ENCODE data around the gene GPX3. TPM values are rescaled to one million over a fixed set of nuclear protein-coding genes. Genes with fewer than 3 reads are reported as not detected.

The GPX3 gene
- total RNA-seq, 4 donors from 2014 or later: 5.7 to 1,241 (median 263) TPM

DNA sequence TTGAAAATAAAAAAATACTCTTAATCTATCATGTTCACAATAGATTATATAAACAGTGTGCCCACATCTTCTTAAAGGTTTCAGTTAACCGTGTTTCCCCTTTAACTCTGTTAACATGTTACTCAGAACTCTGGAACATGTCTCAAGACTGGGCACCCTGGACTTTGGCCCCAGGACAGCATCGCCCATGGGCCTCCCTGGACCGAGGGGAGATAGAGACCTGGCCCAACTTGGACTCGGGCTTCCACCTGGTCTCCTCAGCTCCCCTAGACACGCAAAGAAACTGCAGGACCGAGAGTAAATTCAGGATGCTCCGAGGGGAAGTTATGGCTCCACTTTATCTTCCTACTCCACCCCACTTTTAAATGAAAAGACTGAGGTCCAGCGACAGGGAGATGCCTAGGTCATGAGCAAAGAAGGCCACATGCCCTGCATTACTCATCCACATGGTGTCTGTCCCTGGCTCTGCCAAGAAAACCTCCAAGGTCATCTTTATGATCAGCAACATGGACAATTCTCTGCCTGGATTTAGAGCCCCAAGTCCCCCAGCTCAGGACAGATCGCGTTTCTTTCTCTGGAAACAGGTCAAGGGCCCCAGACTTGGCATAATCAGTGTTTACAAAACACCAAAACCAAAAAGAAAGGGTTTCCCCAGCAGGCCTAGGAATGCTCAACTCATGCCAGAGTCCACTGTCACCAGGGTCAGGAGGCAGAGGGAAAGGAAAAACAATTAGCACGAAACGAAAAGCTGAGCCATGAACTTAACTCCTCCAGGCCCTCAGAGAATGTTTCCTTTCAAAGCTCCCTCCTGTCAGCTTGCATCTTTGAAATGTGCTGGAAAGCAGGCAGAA is 17.4 kb downstream of the GPX3 start:
- Histone ChIP-seq H3K4me3 (no peak overlapping the region), H3K27me3 (no peaks in the 10 kb centered on the region), H3K4me1 (peaks cover 0 to 6% of the 10 kb centered on the region in 2 donors), H3K36me3 (peaks cover 0 to 2% of the 10 kb centered on the region in 2 donors), H3K27ac (peak overlapping the region; percentile 67 to 86), H3K9me3 (no peaks in the 10 kb centered on the region)
- intact Hi-C loops (cut with DNase I; ENCODE audit: low total_unique reads): no loop called here
- peak; percentile 58 to 71 for DNase-seq
- TF ChIP-seq, protein P1, sequence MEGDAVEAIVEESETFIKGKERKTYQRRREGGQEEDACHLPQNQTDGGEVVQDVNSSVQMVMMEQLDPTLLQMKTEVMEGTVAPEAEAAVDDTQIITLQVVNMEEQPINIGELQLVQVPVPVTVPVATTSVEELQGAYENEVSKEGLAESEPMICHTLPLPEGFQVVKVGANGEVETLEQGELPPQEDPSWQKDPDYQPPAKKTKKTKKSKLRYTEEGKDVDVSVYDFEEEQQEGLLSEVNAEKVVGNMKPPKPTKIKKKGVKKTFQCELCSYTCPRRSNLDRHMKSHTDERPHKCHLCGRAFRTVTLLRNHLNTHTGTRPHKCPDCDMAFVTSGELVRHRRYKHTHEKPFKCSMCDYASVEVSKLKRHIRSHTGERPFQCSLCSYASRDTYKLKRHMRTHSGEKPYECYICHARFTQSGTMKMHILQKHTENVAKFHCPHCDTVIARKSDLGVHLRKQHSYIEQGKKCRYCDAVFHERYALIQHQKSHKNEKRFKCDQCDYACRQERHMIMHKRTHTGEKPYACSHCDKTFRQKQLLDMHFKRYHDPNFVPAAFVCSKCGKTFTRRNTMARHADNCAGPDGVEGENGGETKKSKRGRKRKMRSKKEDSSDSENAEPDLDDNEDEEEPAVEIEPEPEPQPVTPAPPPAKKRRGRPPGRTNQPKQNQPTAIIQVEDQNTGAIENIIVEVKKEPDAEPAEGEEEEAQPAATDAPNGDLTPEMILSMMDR (IDR thresholded peaks at IDR 0.05): no peak
- TF ChIP-seq POLR2A (IDR thresholded peaks at IDR 0.05): no peak

DNA sequence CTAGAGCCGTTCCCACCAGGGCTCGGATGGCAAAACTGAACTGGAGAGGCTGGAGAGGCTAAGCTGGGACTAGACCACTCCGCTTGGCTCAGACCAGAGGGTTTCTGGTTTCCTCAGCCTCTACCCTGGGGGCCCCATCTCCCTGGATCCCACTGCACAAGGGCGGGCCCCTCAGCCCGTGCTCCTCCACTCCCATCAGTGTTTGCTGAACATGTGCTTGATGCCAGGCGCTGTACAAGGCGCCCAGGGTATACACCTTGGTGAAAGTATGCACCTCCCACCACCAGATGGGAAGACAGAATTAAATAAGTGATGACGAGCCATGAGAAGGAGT is 18.0 kb downstream of the GPX3 start:
- DNase-seq: no peak

DNA sequence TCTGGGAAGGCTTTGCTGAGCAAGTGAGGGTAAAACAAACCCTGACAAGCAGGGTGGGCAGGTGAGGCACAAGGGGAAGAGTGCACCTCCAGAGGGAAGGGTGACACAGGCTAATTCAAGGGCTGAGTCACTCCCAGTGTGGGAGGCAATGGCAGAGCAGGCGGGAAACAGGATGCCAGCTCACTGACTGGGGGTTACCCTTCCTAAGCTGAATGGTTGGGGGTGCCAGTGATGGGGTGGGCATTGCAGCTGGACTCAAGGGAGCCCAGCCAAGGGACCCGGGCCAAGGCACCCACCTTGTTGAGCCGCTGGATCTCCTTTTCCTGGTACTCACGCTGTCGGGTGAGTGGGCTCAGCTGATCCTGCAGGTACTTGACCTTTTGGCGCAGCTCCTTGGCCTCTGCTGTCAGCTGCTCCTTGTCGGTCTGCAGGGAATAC is 18.4 kb downstream of the GPX3 start:
- Histone ChIP-seq H3K27me3 (no peaks in the 10 kb centered on the region), H3K36me3 (peaks cover 0 to 2% of the 10 kb centered on the region in 2 donors), H3K4me1 (peaks cover 0 to 6% of the 10 kb centered on the region in 2 donors), H3K27ac (peak overlapping the region; percentile 67 to 86), H3K4me3 (no peak overlapping the region), H3K9me3 (no peaks in the 10 kb centered on the region)
- DNase-seq: no peak
- intact Hi-C loops (cut with DNase I; ENCODE audit: low total_unique reads): no loop called here
- TF ChIP-seq, protein P1 (IDR thresholded peaks at IDR 0.05): no peak
- no peak for TF ChIP-seq POLR2A (IDR thresholded peaks at IDR 0.05)

More for the DNA sequence above, 18.0 kb downstream of the GPX3 start:
- Histone ChIP-seq H3K27ac (peak overlapping the region; percentile 67 to 86), H3K27me3 (no peaks in the 10 kb centered on the region), H3K4me1 (peaks cover 0 to 6% of the 10 kb centered on the region in 2 donors), H3K9me3 (no peaks in the 10 kb centered on the region), H3K36me3 (peaks cover 0 to 2% of the 10 kb centered on the region in 2 donors), H3K4me3 (no peak overlapping the region)
- TF ChIP-seq, protein P1 (IDR thresholded peaks at IDR 0.05): no peak
- no peak for TF ChIP-seq POLR2A (IDR thresholded peaks at IDR 0.05)
- intact Hi-C loops (cut with DNase I; ENCODE audit: low total_unique reads): no loop called here

DNA sequence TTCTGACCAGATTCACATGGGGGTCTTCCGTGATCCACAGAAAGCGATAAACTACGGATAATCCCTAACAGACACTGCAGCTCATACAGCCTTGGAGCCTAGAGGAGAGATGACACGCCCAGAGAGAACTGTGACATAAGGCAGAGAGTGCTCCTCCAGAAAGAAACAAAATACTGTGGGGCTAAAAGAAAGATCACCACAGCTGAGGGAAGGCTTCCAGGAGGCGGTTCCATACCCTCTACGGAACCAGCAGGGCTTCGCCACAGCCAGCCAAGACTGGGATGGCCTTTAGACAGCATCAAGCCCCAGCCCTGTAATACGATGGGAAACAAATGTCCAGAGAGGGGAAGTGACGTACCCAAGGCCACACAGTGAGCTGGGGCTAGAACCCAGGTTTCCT is 19.3 kb downstream of the GPX3 start:
- no peaks in the 10 kb centered on the region for H3K27me3 ChIP-seq
- H3K27ac ChIP-seq: peak overlapping the region; percentile 67 to 86
- H3K9me3 ChIP-seq: no peaks in the 10 kb centered on the region
- peaks cover 0 to 6% of the 10 kb centered on the region in 2 donors for H3K4me1 ChIP-seq
- intact Hi-C loops (cut with DNase I; ENCODE audit: low total_unique reads): no loop called here
- no peak overlapping the region for H3K4me3 ChIP-seq
- DNase-seq: no peak
- peaks cover 0 to 2% of the 10 kb centered on the region in 2 donors for H3K36me3 ChIP-seq
- no peak for TF ChIP-seq POLR2A (IDR thresholded peaks at IDR 0.05)
- TF ChIP-seq, protein P1 (IDR thresholded peaks at IDR 0.05): no peak

DNA sequence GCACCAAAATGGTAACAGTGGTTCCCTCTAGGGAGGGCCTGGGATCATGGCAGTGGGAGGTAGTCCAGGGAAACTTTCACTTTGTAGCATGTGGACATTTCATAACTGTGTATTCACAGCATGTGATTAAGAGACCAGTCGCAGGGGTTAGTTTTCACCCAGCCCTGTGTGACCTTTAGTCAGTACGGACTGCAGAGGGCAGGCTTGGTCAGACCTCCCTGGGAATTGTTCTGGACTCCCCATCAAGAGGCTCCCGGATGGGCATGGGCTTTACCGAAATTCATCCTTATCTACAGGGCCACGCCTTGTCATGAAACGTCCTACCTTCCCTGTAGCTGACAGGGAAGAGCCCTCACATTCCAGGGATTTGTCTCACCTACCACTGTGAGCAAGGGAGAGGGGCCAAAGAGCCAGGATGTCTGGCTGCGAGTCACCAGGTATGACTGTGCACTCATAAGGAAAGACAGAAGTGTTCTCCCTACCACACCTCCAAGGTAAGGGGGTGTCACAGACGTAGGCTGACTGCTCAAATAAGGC is 19.9 kb downstream of the GPX3 start:
- intact Hi-C loops (cut with DNase I; ENCODE audit: low total_unique reads): no loop called here
- Histone ChIP-seq H3K36me3 (peaks cover 0 to 2% of the 10 kb centered on the region in 2 donors), H3K27me3 (no peaks in the 10 kb centered on the region), H3K4me3 (no peak overlapping the region), H3K4me1 (peaks cover 0 to 6% of the 10 kb centered on the region in 2 donors), H3K27ac (peak overlapping the region; percentile 67 to 86), H3K9me3 (no peaks in the 10 kb centered on the region)
- no peak for DNase-seq
- no peak for TF ChIP-seq POLR2A (IDR thresholded peaks at IDR 0.05)
- TF ChIP-seq, protein P1 (IDR thresholded peaks at IDR 0.05): no peak
